ENCODE results near the gene WFIKKN2. TPM values are rescaled to one million over a fixed set of nuclear protein-coding genes. Genes with fewer than 3 reads are reported as not detected.

Gene WFIKKN2
- total and polyA plus RNA-seq, 2 experiments from 2014 or later, result not detected

DNA sequence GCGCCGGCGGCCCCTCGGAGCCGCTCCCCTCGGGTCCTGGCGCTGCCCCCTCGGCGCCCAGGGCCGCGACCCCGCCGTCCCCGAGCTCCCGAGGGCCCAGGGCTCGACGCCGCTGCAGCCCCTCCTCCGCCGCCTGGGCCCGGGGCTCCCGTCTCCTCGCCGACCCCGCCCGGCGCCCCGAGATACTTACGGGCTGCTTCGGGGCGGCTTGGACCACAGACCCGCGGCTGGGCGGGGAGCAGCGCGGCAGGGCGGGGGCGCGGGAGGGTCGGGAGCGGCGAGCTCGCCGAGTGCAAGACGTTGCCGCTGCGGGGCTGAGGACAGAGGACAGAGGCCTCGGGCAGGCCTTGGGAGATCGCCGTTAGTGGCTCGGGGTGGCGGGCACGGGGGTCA, 30.5 kb downstream of the WFIKKN2 start (continued):
- no peak for TF ChIP-seq ZNF331 (CRISPR knock-in tag; IDR thresholded peaks at IDR 0.05; ENCODE audit: low read depth)
- no peak for TF ChIP-seq EZH2 (IDR thresholded peaks at IDR 0.05; ENCODE audit: low read depth, unreplicated experiment)
- TF ChIP-seq NANOG (IDR thresholded peaks at IDR 0.05; ENCODE audit: borderline replicate concordance), result no peak

DNA sequence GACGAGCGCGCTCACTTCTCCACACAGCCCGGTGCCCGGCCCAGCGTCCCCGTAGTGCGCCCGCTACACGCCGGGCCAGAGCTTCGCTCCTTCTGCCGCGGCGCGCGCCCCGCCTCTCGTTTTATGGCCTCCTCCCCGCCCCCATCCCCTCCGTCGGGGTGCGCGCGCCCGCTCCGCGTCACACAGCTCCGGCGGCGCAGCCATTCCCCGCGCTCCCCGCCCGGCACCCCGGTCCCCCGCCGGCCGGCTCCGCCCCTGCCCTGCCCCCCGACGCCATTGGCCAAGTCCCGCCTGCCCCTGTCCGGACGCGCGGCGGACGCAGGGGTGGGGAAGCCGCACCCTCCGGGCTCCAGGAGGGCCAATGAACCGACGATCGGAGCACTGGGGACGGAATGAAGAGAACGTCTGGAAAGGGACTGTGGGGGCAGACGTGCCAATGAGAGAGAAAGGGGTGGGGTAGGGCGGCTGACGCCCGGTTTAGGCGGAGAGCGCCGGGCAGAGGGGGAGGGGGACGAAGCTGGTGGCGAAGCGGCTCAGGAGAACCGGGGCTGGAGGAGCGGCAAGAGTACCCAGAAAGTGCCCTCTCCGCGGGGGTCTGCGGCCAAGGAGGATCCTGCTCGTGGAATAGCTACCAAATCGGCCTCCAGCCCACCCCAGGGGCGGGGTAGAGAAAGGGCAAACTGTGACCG, 31.0 kb downstream of the WFIKKN2 start, which contains the start of gene TOB1:
TOB1 (minus strand) TSS at position 94 of the 689 bp plus-strand sequence. CDS start 2,337 bp downstream, outside the sequence.
- H3K4me1 Mint-ChIP-seq, result peaks cover 32% of the 10 kb centered on the region
- ATAC-seq, result peak; percentile 77
- H3K27ac Mint-ChIP-seq, result peak within 1 kb of the TSS; percentile 100
- peak within 1 kb of the TSS; percentile 80 for H3K4me3 ChIP-seq
- peaks cover 15% of the 10 kb centered on the region; the same call in 1 of the 2 replicates for H4K20me1 ChIP-seq (replicated peaks; ENCODE audit: insufficient read depth)
- peak within 1 kb of the TSS; percentile 99 for H3K27ac ChIP-seq (ENCODE audit: low read depth)
- H2AFZ ChIP-seq, result peak within 1 kb of the TSS; percentile 86; the same call in 1 of the 2 replicates
- peak within 1 kb of the TSS; percentile 98 for H3K4me3 Mint-ChIP-seq
- H3K36me3 ChIP-seq (ENCODE audit: insufficient read depth), result peaks cover 6% of the 10 kb centered on the region; the same call in 1 of the 2 replicates
- peak; percentile 97 for DNase-seq (ENCODE audit: low spot score)
- H3K27me3 ChIP-seq (ENCODE audit: insufficient read depth), result no peaks in the 10 kb centered on the region
- H3K9me3 Mint-ChIP-seq, result no peaks in the 10 kb centered on the region; the same call in 2 of the 3 replicates
- H3K79me2 ChIP-seq (replicated peaks; ENCODE audit: insufficient read depth), result peaks cover 32% of the 10 kb centered on the region
- H3K36me3 Mint-ChIP-seq (ENCODE audit: low read depth), result peaks cover 20% of the 10 kb centered on the region
- H3F3A ChIP-seq (replicated peaks; ENCODE audit: low read depth), result peaks cover 4% of the 10 kb centered on the region; the same call in 1 of the 2 replicates
- H3K27me3 Mint-ChIP-seq (ENCODE audit: insufficient read depth, low read depth, poor library complexity), result peaks cover 19% of the 10 kb centered on the region
- peaks cover 17% of the 10 kb centered on the region; the same call in 1 of the 2 replicates for H3K4me1 ChIP-seq (ENCODE audit: insufficient read depth)
- H3K4me2 ChIP-seq, result peak within 1 kb of the TSS; percentile 93
- H3K9me2 ChIP-seq (ENCODE audit: insufficient read depth), result no peaks in the 10 kb centered on the region
- TF ChIP-seq POLR2AphosphoS5 (IDR thresholded peaks at IDR 0.05; ENCODE audit: low read depth), result peak; percentile 98
- TF ChIP-seq, protein P1, sequence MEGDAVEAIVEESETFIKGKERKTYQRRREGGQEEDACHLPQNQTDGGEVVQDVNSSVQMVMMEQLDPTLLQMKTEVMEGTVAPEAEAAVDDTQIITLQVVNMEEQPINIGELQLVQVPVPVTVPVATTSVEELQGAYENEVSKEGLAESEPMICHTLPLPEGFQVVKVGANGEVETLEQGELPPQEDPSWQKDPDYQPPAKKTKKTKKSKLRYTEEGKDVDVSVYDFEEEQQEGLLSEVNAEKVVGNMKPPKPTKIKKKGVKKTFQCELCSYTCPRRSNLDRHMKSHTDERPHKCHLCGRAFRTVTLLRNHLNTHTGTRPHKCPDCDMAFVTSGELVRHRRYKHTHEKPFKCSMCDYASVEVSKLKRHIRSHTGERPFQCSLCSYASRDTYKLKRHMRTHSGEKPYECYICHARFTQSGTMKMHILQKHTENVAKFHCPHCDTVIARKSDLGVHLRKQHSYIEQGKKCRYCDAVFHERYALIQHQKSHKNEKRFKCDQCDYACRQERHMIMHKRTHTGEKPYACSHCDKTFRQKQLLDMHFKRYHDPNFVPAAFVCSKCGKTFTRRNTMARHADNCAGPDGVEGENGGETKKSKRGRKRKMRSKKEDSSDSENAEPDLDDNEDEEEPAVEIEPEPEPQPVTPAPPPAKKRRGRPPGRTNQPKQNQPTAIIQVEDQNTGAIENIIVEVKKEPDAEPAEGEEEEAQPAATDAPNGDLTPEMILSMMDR (conservative IDR thresholded peaks at IDR 0.05; ENCODE audit: low read depth in 2 of 2), result 0 out of 4 replicates have a peak, but pooled peaks of 1 of the 2 experiments have one; percentile 0
- no peak for TF ChIP-seq EZH2phosphoT487 (IDR thresholded peaks at IDR 0.05; ENCODE audit: unreplicated experiment)
- TF ChIP-seq CREB1 (CRISPR knock-in tag; IDR thresholded peaks at IDR 0.05; ENCODE audit: low read depth), result peak; percentile 93
- no peak for TF ChIP-seq JUNB (IDR thresholded peaks at IDR 0.05; ENCODE audit: unreplicated experiment)
- no peak for TF ChIP-seq NANOG (IDR thresholded peaks at IDR 0.05; ENCODE audit: borderline replicate concordance)
- TF ChIP-seq, protein P2, sequence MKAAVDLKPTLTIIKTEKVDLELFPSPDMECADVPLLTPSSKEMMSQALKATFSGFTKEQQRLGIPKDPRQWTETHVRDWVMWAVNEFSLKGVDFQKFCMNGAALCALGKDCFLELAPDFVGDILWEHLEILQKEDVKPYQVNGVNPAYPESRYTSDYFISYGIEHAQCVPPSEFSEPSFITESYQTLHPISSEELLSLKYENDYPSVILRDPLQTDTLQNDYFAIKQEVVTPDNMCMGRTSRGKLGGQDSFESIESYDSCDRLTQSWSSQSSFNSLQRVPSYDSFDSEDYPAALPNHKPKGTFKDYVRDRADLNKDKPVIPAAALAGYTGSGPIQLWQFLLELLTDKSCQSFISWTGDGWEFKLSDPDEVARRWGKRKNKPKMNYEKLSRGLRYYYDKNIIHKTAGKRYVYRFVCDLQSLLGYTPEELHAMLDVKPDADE (IDR thresholded peaks at IDR 0.05), result no peak
- no peak for TF ChIP-seq ZNF114 (CRISPR knock-in tag; IDR thresholded peaks at IDR 0.05)
- TF ChIP-seq STAT1 (IDR thresholded peaks at IDR 0.05; ENCODE audit: unreplicated experiment), result no peak
- TF ChIP-seq REST (IDR thresholded peaks at IDR 0.05; ENCODE audit: unreplicated experiment), result no peak
- no peak for TF ChIP-seq ZNF331 (CRISPR knock-in tag; IDR thresholded peaks at IDR 0.05; ENCODE audit: low read depth)
- no peak for TF ChIP-seq EZH2 (IDR thresholded peaks at IDR 0.05; ENCODE audit: low read depth, unreplicated experiment)

Measured in GM23338 (cell line).